Metanephros (tissue), 2 donors: Measurements from ENCODE around the gene FABP2. TPM values are rescaled to one million over a fixed set of nuclear protein-coding genes. Genes with fewer than 3 reads are reported as not detected.

ENCODE experiments used
- small RNA-seq: library from RNA; depleted of rRNA; stranded (forward); fragments of <200 nt; gene quantifications from one replicate; pipeline ENCODE3, GENCODE V24; 2014; ENCODE audit warnings: low replicate concordance
- total RNA-seq: library from RNA; depleted of rRNA; stranded (reverse); fragments of >200 nt; gene quantifications from one replicate; pipeline ENCODE4 v1.2.3, GENCODE V29; 2014

The FABP2 gene
- total RNA-seq = not detected

DNA sequence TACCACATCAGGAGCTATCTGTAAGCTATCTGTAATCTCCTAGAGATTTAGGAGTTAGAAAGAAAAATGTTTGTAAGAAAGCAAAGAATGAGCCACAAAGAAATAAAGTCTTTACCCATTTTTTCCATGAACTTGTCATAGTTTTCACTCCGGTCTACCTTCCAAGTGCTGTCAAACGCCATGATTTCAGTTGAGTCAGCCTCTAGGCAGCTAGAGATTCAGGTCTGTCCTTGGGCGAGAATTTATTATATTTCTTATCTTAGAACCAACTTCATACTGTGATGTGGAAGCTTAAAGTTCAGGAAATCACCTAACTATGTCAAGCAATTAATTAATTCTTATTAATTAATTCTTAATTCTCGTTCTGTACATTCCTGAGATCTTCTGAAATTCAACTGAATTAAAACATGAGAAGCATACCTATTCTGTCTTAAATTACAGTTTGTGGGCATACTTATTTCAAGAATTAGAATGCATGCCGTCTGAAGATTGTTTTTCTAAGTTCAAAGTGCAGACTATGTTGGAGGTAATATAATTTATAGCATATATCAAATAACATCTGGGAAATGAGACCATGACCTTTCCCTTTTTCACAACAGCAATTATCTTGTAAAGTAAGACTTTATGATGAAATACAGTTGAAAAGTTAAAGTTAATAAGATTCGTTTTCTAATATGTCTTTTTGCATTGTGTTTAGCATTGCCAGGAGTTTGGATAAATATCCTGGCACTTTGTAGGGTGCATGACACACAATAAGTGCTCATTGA lies at the start of gene FABP2:
Gene FABP2 (minus strand): TSS at position 218 of the 767 bp plus-strand sequence. CDS start 36 bp downstream, at position 182.

Small RNA genes within 50 kb of the gene (small RNA-seq; reads per million reads assigned to genes)
- gene RNU4-33P = not detected

Other genes starting within 250 kb of the FABP2 start
- gene MYOZ2, start 186.3 kb downstream of the FABP2 start, total RNA-seq = 10.6 TPM
- gene USP53, start 109.4 kb downstream of the FABP2 start, total RNA-seq = 29.7 TPM